Measurements from ENCODE around the gene FAM53B.

FAM53B gene

DNA sequence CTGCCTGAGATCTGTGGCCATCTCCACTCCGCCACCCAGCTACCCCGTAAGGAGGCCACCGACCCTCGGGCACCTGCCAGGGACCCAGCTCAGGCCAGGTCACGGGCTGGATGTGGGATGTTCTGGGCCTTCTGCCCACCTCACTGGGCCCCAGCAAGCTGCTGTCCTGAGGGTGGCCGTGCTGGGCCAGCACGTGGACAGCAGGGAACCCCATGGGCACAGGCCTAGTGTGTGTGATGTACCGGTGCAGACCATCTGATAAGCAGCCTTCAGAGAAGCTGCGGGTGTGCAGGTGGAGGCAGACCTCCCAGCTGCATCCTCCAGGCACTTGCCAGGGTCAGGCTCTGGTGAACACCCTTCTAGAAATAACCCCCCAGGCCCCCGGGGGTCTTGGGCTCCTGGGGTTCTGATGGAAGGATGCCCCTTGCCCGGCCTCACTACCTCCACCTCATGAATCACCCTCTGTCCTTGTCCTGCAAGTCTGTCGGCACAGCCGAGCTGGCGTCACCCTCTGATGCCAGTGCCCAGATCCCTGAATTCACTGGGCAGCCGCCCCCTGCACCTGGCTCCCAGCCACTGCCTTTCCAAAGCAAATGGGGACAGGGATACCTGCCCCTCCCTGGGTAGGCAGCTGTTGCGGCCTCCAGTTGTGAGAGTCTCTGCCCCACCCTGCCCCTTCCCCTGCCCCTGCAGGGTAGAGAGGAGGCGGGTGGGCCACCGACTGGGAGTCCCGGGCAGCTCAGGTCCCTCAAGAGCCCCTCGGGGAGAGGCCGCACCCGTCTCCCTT is 139.8 kb downstream of the FAM53B start:
- H3K27ac ChIP-seq, result no peak overlapping the region
- no peak for TF ChIP-seq ZFX (IDR thresholded peaks at IDR 0.05; ENCODE audit: borderline replicate concordance)
- TF ChIP-seq, protein P1, sequence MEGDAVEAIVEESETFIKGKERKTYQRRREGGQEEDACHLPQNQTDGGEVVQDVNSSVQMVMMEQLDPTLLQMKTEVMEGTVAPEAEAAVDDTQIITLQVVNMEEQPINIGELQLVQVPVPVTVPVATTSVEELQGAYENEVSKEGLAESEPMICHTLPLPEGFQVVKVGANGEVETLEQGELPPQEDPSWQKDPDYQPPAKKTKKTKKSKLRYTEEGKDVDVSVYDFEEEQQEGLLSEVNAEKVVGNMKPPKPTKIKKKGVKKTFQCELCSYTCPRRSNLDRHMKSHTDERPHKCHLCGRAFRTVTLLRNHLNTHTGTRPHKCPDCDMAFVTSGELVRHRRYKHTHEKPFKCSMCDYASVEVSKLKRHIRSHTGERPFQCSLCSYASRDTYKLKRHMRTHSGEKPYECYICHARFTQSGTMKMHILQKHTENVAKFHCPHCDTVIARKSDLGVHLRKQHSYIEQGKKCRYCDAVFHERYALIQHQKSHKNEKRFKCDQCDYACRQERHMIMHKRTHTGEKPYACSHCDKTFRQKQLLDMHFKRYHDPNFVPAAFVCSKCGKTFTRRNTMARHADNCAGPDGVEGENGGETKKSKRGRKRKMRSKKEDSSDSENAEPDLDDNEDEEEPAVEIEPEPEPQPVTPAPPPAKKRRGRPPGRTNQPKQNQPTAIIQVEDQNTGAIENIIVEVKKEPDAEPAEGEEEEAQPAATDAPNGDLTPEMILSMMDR (IDR thresholded peaks at IDR 0.05), result no peak

DNA sequence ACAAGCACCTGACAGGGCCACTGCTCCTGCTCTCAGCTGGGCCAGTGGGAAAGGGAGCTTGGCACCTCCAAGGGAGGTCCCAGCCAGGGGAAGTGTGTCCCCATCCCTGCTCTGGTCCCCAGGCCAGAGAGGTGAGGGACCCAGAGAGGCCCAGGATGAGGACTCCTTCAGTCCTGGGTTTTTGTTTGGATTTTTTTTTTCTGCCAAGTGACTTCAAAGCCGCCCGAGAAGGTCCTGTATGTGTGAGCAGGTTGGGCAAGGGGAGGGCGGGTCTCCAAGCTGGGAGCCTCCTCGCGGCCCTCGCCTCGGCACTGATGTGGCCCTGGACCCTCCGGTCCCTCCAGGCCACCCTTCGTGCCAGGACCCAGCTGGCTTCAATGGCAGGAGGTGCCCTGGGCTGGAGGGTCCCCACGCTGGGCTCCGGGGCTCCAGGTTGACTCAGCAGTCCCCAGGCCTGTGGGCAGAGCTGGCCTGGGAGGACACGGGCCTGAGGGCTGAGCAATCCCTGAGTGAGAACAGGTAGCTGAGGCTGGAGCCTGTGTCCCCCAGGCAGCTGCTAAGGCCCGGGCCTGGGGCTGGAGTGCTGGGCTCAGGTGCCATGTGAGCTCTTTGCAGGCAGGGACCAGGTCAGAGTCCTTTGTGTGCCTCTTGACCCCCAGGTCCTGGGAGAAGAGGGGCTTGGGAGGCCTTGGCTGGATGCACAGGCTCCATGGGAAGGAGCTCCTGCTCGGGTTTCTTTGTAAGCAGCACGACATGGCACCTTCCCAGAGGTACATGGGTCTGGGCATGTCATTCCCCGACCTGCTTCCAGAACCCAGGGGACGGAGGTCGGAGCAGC is 140.6 kb downstream of the FAM53B start:
- TF ChIP-seq, protein P1 (IDR thresholded peaks at IDR 0.05), result no peak
- TF ChIP-seq ZFX (IDR thresholded peaks at IDR 0.05; ENCODE audit: borderline replicate concordance), result no peak

DNA sequence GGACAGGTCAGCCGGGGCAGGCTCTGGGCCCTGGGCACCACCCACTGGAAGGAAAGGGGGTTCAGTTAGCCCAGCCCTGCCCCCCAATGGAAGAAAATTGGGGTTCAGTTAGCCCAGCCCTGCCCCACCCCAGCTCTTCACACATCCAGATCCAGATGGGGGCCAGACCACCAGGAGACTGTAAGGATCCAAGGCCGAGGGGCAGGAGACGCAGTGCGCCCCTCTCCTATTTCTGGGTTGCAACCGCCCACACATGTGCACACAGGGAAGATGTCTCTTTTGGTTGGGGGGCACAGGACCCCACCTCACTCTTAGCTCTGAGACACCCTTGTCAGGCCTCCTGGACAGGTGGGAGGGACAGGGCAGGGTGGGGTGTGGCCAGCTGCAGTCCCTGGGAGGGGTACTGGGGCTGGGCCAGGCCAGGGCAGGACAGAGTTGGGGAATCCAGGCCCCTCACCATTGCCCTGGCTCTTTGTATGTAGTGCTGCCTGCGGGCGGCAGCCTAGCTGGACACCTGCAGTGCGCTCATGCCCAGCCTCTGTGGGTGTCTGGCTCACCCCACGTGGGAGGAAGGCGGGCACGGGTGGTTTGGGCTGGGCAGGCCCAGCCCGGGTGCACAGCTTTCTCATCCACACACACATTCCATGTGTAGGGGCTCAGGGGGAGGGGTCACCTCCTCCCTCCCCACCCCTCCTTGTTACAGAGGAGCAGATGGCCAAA is 141.4 kb downstream of the FAM53B start:
- no peak overlapping the region for H3K27ac ChIP-seq
- TF ChIP-seq, protein P1 (IDR thresholded peaks at IDR 0.05), result no peak
- TF ChIP-seq ZFX (IDR thresholded peaks at IDR 0.05; ENCODE audit: borderline replicate concordance), result no peak

More for the DNA sequence above, 140.6 kb downstream of the FAM53B start:
- no peak overlapping the region for H3K27ac ChIP-seq

DNA sequence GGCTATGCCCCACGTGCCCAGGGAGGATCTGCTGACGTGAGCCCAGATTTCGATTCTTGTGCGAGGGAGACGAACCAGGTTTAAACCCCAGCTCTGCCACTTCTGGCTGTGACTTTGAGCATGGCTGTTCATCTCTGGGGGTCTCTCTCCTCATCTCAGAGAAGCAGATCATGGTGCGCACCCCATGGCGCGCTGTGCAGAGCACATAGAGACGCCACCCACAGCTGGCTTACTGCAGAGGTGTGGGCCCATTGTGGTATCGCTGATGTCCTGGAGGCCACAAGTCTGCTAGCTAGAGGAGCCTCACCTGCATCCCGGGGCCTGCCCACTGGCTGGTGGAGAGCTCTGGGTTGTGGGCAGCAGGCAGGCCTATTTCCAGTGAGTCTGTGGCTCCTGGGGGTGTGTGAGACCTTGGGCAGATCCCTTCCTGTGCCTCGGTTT is 142.0 kb downstream of the FAM53B start:
- no peak overlapping the region for H3K27ac ChIP-seq
- no peak for TF ChIP-seq ZFX (IDR thresholded peaks at IDR 0.05; ENCODE audit: borderline replicate concordance)

DNA sequence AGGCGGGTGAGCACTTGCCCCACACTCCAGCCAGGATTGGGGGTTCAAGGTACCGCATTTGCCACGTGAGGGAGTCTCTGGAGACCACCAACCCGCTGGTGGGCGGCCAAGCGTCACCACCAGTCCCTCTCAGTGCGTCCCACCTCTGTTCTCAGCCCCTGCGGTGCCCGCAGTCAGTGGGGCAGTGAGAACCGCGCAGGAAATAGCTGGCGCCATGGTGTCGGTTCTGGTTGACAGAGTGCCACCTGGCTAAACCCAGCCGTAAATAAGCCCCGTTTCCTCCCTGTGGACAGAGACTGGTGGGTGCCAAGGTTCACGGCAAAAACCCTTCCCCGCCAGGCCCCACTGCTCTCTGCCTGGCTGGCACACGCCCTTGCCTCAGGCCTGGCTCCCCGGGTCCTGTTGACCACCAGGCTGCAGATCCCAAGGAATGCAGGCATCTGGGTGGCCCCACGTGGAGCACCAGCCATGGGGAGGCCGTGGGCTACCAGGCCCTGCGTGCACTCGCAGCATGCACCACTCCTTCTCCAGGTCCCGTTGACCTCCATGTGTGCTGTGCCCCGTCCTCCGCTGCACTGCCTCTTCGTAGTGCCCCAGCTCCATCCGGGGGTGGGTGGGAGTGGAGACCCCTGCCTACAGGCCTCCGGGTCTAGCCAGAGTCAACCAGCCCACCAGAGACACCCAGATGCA is 142.6 kb downstream of the FAM53B start:
- TF ChIP-seq, protein P1 (IDR thresholded peaks at IDR 0.05), result no peak
- TF ChIP-seq ZFX (IDR thresholded peaks at IDR 0.05; ENCODE audit: borderline replicate concordance), result no peak
- H3K27ac ChIP-seq, result no peak overlapping the region

DNA sequence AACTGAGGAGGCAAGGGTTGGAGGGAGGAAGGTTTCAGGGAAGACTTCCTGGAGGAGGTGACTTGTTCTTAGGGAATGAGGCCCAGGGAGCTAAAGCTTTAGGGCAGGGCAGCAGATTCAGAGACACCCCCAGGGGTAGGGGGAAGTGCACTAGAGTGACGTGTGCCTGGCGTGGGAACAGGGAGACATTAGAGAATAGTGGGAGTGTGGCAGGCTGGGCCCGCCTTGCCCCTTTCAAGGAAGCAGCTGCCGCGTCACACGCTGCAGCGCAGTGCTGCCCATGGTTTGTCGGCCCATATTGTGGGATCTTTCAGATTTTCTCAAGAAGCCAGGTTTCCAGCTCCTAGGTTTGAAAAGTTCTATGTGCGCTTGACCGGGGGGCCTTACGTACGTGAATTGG is 143.2 kb downstream of the FAM53B start:
- TF ChIP-seq, protein P1 (IDR thresholded peaks at IDR 0.05), result no peak
- no peak for TF ChIP-seq ZFX (IDR thresholded peaks at IDR 0.05; ENCODE audit: borderline replicate concordance)
- no peak overlapping the region for H3K27ac ChIP-seq

Data from 22Rv1 (cell line).